B cell (primary cell): Measurements from ENCODE around the gene ENDOU. TPM values are rescaled to one million over a fixed set of nuclear protein-coding genes. Genes with fewer than 3 reads are reported as not detected.

Experiments used
- ATAC-seq: fragments of 200-7000 bp; cut with Tn5 transposase; one replicate; pipeline ENCODE4 v1.10.0; 2021; ENCODE audit warnings: low read depth, mild to moderate bottlenecking, moderate number of reproducible peaks, moderate library complexity
- CTCF ChIA-PET: fragments of 350-600 bp; sonication (Branson Sonifier 250); formaldehyde crosslinking; loops from one replicate; lab custom pipeline; 2021; ENCODE audit warnings: antibody characterized with exemption, inconsistent platforms; lab: Charles Lee
- POLR2A ChIA-PET: fragments of 350-600 bp; sonication (Branson Sonifier 250); formaldehyde crosslinking; loops from one replicate; lab custom pipeline; 2021; ENCODE audit warnings: antibody characterized with exemption; lab: Charles Lee
- DNase-seq: peaks from one replicate; pipeline ENCODE4 v3.0.0; 2013
- H2AFZ ChIP-seq: 2 replicates; pipeline ENCODE4 v1.6.1; 2012; ENCODE audit warnings: mild to moderate bottlenecking, low read depth, low read length; ENCODE audit not compliant: insufficient read depth, poor library complexity, severe bottlenecking
- H3K27ac ChIP-seq, 2 donors: 1 replicate in 1 of 2; 2 replicates in 1 of 2; pipeline ENCODE4 v1.5.1; 2012 to 2013; ENCODE audit warnings: low read length in 2 of 2, mild to moderate bottlenecking in 2 of 2, moderate library complexity in 1 of 2
- H3K27me3 ChIP-seq, 4 experiments: fragments of 200-600 bp in 1 of 4; sonication (generic) in 1 of 4; replicated peaks in 1 of 4; 1 replicate in 2 of 4; 2 replicates in 2 of 4; pipeline versions ENCODE4 v1.6.1 to v1.7.0; 2013 to 2016; ENCODE audit warnings: low read length in 3 of 4, mild to moderate bottlenecking in 2 of 4, mixed read lengths in 1 of 4, moderate library complexity in 1 of 4; ENCODE audit not compliant: insufficient read depth in 4 of 4, control insufficient read depth in 3 of 4; ENCODE audit errors: control extremely low read depth in 1 of 4
- H3K36me3 ChIP-seq, 2 experiments: replicated peaks in 1 of 2; 1 replicate in 1 of 2; 2 replicates in 1 of 2; pipeline versions ENCODE4 v1.6.1 to v1.7.1; 2013; ENCODE audit warnings: low read length in 1 of 2; ENCODE audit not compliant: insufficient read depth in 2 of 2, control insufficient read depth in 1 of 2; ENCODE audit errors: control extremely low read depth in 1 of 2, extremely low read depth in 1 of 2
- H3K4me1 ChIP-seq, 2 donors: fragments of 200-600 bp in 1 of 2; sonication (generic) in 1 of 2; 1 replicate in 1 of 2; 2 replicates in 1 of 2; pipeline versions ENCODE4 v1.5.1 to v1.6.1; 2013 to 2017; ENCODE audit warnings: low read length in 2 of 2; ENCODE audit not compliant: control insufficient read depth in 2 of 2, insufficient read depth in 2 of 2
- H3K4me2 ChIP-seq: replicated peaks from 2 replicates; pipeline ENCODE3; 2012; ENCODE audit warnings: mild to moderate bottlenecking, low read depth, low read length; ENCODE audit not compliant: poor library complexity, severe bottlenecking
- H3K4me3 ChIP-seq, 5 experiments: fragments of 200-600 bp in 1 of 5; sonication (generic) in 1 of 5; 1 replicate in 3 of 5; 2 replicates in 2 of 5; pipeline versions ENCODE4 v1.5.1 to v1.7.0; 2011 to 2016; ENCODE audit warnings: low read length in 4 of 5, mild to moderate bottlenecking in 4 of 5, low read depth in 2 of 5, control low read depth in 1 of 5, moderate library complexity in 1 of 5; ENCODE audit not compliant: insufficient read depth in 1 of 5; ENCODE audit errors: control extremely low read depth in 1 of 5, extremely low read depth in 1 of 5
- H3K79me2 ChIP-seq: fragments of 200-600 bp; sonication (generic); one replicate; pipeline ENCODE4 v1.6.0; 2016; ENCODE audit warnings: low read length; ENCODE audit not compliant: control insufficient read depth, insufficient read depth
- H3K9ac ChIP-seq: fragments of 200-600 bp; sonication (generic); 2 replicates; pipeline ENCODE4 v1.6.1; 2017; ENCODE audit warnings: mild to moderate bottlenecking, low read length, moderate library complexity
- H3K9me3 ChIP-seq, 3 donors: one replicate each; pipeline versions ENCODE4 v1.6.1 to v1.7.1; 2013; ENCODE audit warnings: low read length in 2 of 3; ENCODE audit not compliant: control insufficient read depth in 2 of 3, insufficient read depth in 1 of 3; ENCODE audit errors: control extremely low read depth in 1 of 3
- H4K20me1 ChIP-seq: 2 replicates; pipeline ENCODE4 v1.6.0; 2012; ENCODE audit warnings: mild to moderate bottlenecking, low read length; ENCODE audit not compliant: insufficient read depth, control insufficient read depth, poor library complexity, severe bottlenecking
- H3K27ac Mint-ChIP-seq: one replicate; pipeline ENCODE4 v1.8.0; 2021; ENCODE audit warnings: mixed read lengths
- H3K27me3 Mint-ChIP-seq: one replicate; pipeline ENCODE4 v1.8.0; 2021; ENCODE audit warnings: mixed read lengths
- H3K4me1 Mint-ChIP-seq: one replicate; pipeline ENCODE4 v1.8.0; 2021; ENCODE audit warnings: mixed read lengths
- H3K4me3 Mint-ChIP-seq: one replicate; pipeline ENCODE4 v1.8.0; 2021; ENCODE audit warnings: mixed read lengths
- H3K9me3 Mint-ChIP-seq: one replicate; pipeline ENCODE4 v1.8.0; 2022; ENCODE audit warnings: mixed read lengths; ENCODE audit not compliant: insufficient read depth
- CTCF ChIP-seq: fragments of 200-600 bp; IDR thresholded peaks from one replicate; pipeline ENCODE4 v1.8.0; 2022; ENCODE audit warnings: antibody characterized with exemption, mild to moderate bottlenecking
- EZH2 ChIP-seq: IDR thresholded peaks from 2 replicates; pipeline ENCODE4 v1.6.1; 2012; ENCODE audit warnings: borderline replicate concordance, low read depth, mild to moderate bottlenecking, moderate library complexity, low read length; ENCODE audit not compliant: insufficient read depth, poor library complexity, severe bottlenecking
- whole genome bisulfite sequencing: methylation state at CpG from one replicate; pipeline ENCODE4 v1.1.5; 2013; ENCODE audit warnings: missing lambda C conversion rate; ENCODE audit not compliant: insufficient coverage; 5-methylcytosine and 5-hydroxymethylcytosine counted together
- intact Hi-C: fragments of 100-400 bp; cut with micrococcal nuclease; formaldehyde crosslinking; loops from one replicate; pipeline ENCODE4 v1.10.0; 2022
- polyA plus RNA-seq: library from polyadenylated mRNA; depleted of rRNA; stranded (reverse); fragments of >200 nt; gene quantifications from 2 replicates; pipeline ENCODE4 v1.2.3, GENCODE V29; 2012
- total RNA-seq, 2 donors: library from RNA; stranded (reverse); fragments of 120-200 nt in 1 of 2; gene quantifications; 1 replicate in 1 of 2; 2 replicates in 1 of 2; pipeline versions ENCODE4 v1.2.3 to v1.2.4, GENCODE V29; 2013 to 2022

ENDOU gene
- total and polyA plus RNA-seq, 2 donors (not counting 1 experiment from before 2014, with no cell fraction given) = 0.03 TPM; not detected in 1

GRCh38 chr12:47722941-47723631 is 2.2 kb downstream of the ENDOU start:
- no peak for ATAC-seq
- H3K4me2 ChIP-seq = no peak overlapping the region
- no peak overlapping the region for H3K27ac Mint-ChIP-seq

More at GRCh38 chr12:47722941-47723631, 2.2 kb downstream of the ENDOU start:
- 98% methylated on average over 5 of the region's 5 CpGs for WGBS
- Histone ChIP-seq H3K4me3 (no peak overlapping the region), H3K27me3 (no peaks in the 10 kb centered on the region), H3K9me3 (no peaks in the 10 kb centered on the region), H4K20me1 (no peaks in the 10 kb centered on the region), H3K36me3 (peaks cover 0 to 7% of the 10 kb centered on the region in 2 experiments), H3K4me1 (peaks cover 9 to 20% of the 10 kb centered on the region in 2 donors), H2AFZ (no peak overlapping the region), H3K79me2 (no peaks in the 10 kb centered on the region), H3K27ac (no peak overlapping the region), H3K9ac (no peak overlapping the region)
- no peak for DNase-seq
- Mint-ChIP-seq H3K9me3 (no peaks in the 10 kb centered on the region), H3K4me3 (no peak overlapping the region), H3K4me1 (peaks cover 25% of the 10 kb centered on the region), H3K27me3 (no peaks in the 10 kb centered on the region)
- no peak for TF ChIP-seq EZH2
- TF ChIP-seq CTCF = no peak
- POLR2A ChIA-PET = no interaction called here
- CTCF ChIA-PET = interaction anchor here (1.1 to 23.9 kb wide), 4 partner anchors 10 to 51 kb away, joined by 3 to 584 read pairs (median 14); partner anchors contain the start of gene SLC48A1
- intact Hi-C loops = no loop called here
